H7 (cell line): ENCODE data around the gene PKP4. TPM values are rescaled to one million over a fixed set of nuclear protein-coding genes. Genes with fewer than 3 reads are reported as not detected.
A peak's percentile ranks its signal among the peaks of the same experiment; 100 is the strongest.
"Not testable (repeated sequence)": the region's sequence is repeated elsewhere in the genome, so short reads cannot be mapped to it uniquely, and the experiment has no call there.

ENCODE experiments used
- DNase-seq: peaks from one replicate; pipeline ENCODE4 v3.0.0; 2012
- H3K27me3 ChIP-seq: 2 replicates; pipeline ENCODE4 v1.6.0; 2011; ENCODE audit warnings: mild to moderate bottlenecking, low read length; ENCODE audit not compliant: control insufficient read depth, insufficient read depth
- H3K36me3 ChIP-seq: replicated peaks from 2 replicates; pipeline ENCODE4 v1.5.1; 2011; ENCODE audit warnings: low read length; ENCODE audit not compliant: control insufficient read depth, insufficient read depth
- H3K4me3 ChIP-seq: 2 replicates; pipeline ENCODE4 v1.5.1; 2011; ENCODE audit warnings: low read depth, mild to moderate bottlenecking, control low read depth, low read length, moderate library complexity; ENCODE audit not compliant: insufficient read depth
- total RNA-seq: library from RNA; depleted of rRNA; stranded (reverse); fragments of >200 nt; shearing (Covaris generic); gene quantifications from 2 replicates; pipeline ENCODE4 v1.2.3, GENCODE V29; 2014; rRNA removed

PKP4 gene
- 57.2 and 65.8 TPM in 2 replicates for total RNA-seq

GRCh38 chr2:158456309-158457066 lies at the start of gene PKP4, which contains the start of gene CCDC148:
TSS of gene PKP4 (plus strand) at chr2:158456952. CDS start at chr2:158533185, 76,233 bp downstream.
TSS of gene CCDC148 (minus strand) at chr2:158456753. CDS start at chr2:158456439, 314 bp downstream.
- Histone ChIP-seq H3K27me3 (no peaks in the 10 kb centered on the region), H3K36me3 (no peaks in the 10 kb centered on the region), H3K4me3 (peak within 1 kb of the TSS; percentile 90)
- DNase-seq: peak; percentile 93

GRCh38 chr2:158407031-158407430 lies 49.7 kb upstream of the PKP4 start:
- Histone ChIP-seq H3K36me3 (no peaks in the 10 kb centered on the region), H3K4me3 (no peak overlapping the region), H3K27me3 (no peaks in the 10 kb centered on the region; the same call in 1 of the 2 replicates)
- no peak for DNase-seq

- no peak for DNase-seq
- Histone ChIP-seq H3K27me3 (no peaks in the 10 kb centered on the region; the same call in 1 of the 2 replicates), H3K4me3 (no peak overlapping the region), H3K36me3 (no peaks in the 10 kb centered on the region)
These were observed 46.6 kb upstream of the PKP4 start for GRCh38 chr2:158410132-158410531.

GRCh38 chr2:158411748-158412147 lies 45.0 kb upstream of the PKP4 start:
- H3K36me3 ChIP-seq: no peaks in the 10 kb centered on the region
- no peak for DNase-seq
- H3K4me3 ChIP-seq: no peak overlapping the region
- H3K27me3 ChIP-seq: no peaks in the 10 kb centered on the region; the same call in 1 of the 2 replicates

GRCh38 chr2:158412206-158412605 lies 44.5 kb upstream of the PKP4 start:
- H3K27me3 ChIP-seq: no peaks in the 10 kb centered on the region; the same call in 1 of the 2 replicates
- H3K36me3 ChIP-seq: no peaks in the 10 kb centered on the region
- DNase-seq: no peak
- H3K4me3 ChIP-seq: no peak overlapping the region

GRCh38 chr2:158413581-158413980 lies 43.2 kb upstream of the PKP4 start:
- Histone ChIP-seq H3K36me3 (no peaks in the 10 kb centered on the region), H3K4me3 (no peak overlapping the region), H3K27me3 (no peaks in the 10 kb centered on the region; the same call in 1 of the 2 replicates)
- DNase-seq: no peak

GRCh38 chr2:158414538-158414937 lies 42.2 kb upstream of the PKP4 start:
- no peak for DNase-seq
- no peak overlapping the region for H3K4me3 ChIP-seq
- no peaks in the 10 kb centered on the region for H3K36me3 ChIP-seq
- H3K27me3 ChIP-seq: no peaks in the 10 kb centered on the region; the same call in 1 of the 2 replicates

- Histone ChIP-seq H3K27me3 (no peaks in the 10 kb centered on the region), H3K36me3 (no peaks in the 10 kb centered on the region), H3K4me3 (no peak overlapping the region)
- no peak for DNase-seq
These were observed 24.6 kb upstream of the PKP4 start for GRCh38 chr2:158432117-158432516.

GRCh38 chr2:158433716-158434115 lies 23.0 kb upstream of the PKP4 start:
- DNase-seq, H3K36me3 ChIP-seq, H3K4me3 ChIP-seq: not testable (repeated sequence)

GRCh38 chr2:158439062-158439461 lies 17.7 kb upstream of the PKP4 start:
- not testable (repeated sequence) for H3K36me3 ChIP-seq, H3K27me3 ChIP-seq, DNase-seq

More at GRCh38 chr2:158433716-158434115, 23.0 kb upstream of the PKP4 start:
- H3K27me3 ChIP-seq: not testable (repeated sequence)

GRCh38 chr2:158443606-158444005 lies 13.1 kb upstream of the PKP4 start:
- H3K4me3 ChIP-seq: no peak overlapping the region
- H3K27me3 ChIP-seq: no peaks in the 10 kb centered on the region
- H3K36me3 ChIP-seq: no peaks in the 10 kb centered on the region
- no peak for DNase-seq

More at GRCh38 chr2:158439062-158439461, 17.7 kb upstream of the PKP4 start:
- not testable (repeated sequence) for H3K4me3 ChIP-seq

- no peaks in the 10 kb centered on the region for H3K27me3 ChIP-seq
- no peaks in the 10 kb centered on the region for H3K36me3 ChIP-seq
- DNase-seq: peak; percentile 73
- H3K4me3 ChIP-seq: peak overlapping the region; percentile 90
These were observed 507 bp downstream of the PKP4 start for GRCh38 chr2:158457092-158457825.

GRCh38 chr2:158457826-158458616 lies 1.3 kb downstream of the PKP4 start:
- Histone ChIP-seq H3K36me3 (no peaks in the 10 kb centered on the region), H3K4me3 (peak overlapping the region; percentile 90), H3K27me3 (no peaks in the 10 kb centered on the region)
- DNase-seq: peak; percentile 83

- no peaks in the 10 kb centered on the region for H3K36me3 ChIP-seq
- peak overlapping the region; percentile 90 for H3K4me3 ChIP-seq
- H3K27me3 ChIP-seq: no peaks in the 10 kb centered on the region
- DNase-seq: no peak
These were observed 1.8 kb downstream of the PKP4 start for GRCh38 chr2:158458617-158458920.
